PFSK-1 (cell line): ENCODE results near the gene THRSP.

Source experiments
- FOXP2 ChIP-seq: optimal IDR thresholded peaks from 2 replicates; pipeline ENCODE3; 2011; ENCODE audit warnings: borderline replicate concordance, control low read depth, inconsistent platforms; ENCODE audit not compliant: insufficient read depth; ENCODE audit errors: extremely low read length, extremely low read depth
- POLR2AphosphoS5 ChIP-seq: IDR thresholded peaks from 2 replicates; pipeline ENCODE4 v1.6.1; 2012; ENCODE audit warnings: low read depth, mild to moderate bottlenecking, control low read depth, low read length, moderate library complexity
- SIN3A ChIP-seq: IDR thresholded peaks from 2 replicates; pipeline ENCODE4 v1.6.1; 2012; ENCODE audit warnings: mild to moderate bottlenecking, low read length, moderate library complexity, borderline replicate concordance; ENCODE audit not compliant: insufficient read depth
- TAF1 ChIP-seq: IDR thresholded peaks from 2 replicates; pipeline ENCODE4 v1.6.1; 2012; ENCODE audit warnings: low read length, control low read depth, borderline replicate concordance; ENCODE audit not compliant: insufficient read depth
- TF ChIP-seq, protein P1 (sequence below), 2 experiments: IDR thresholded peaks; 2 replicates each; pipeline versions ENCODE4 v1.6.1 to v1.8.0; 2011 to 2012; ENCODE audit warnings: low read depth in 2 of 2, low read length in 2 of 2, control low read depth in 1 of 2, inconsistent platforms in 1 of 2, mild to moderate bottlenecking in 1 of 2, moderate library complexity in 1 of 2; ENCODE audit not compliant: insufficient read depth in 1 of 2

Gene THRSP

DNA sequence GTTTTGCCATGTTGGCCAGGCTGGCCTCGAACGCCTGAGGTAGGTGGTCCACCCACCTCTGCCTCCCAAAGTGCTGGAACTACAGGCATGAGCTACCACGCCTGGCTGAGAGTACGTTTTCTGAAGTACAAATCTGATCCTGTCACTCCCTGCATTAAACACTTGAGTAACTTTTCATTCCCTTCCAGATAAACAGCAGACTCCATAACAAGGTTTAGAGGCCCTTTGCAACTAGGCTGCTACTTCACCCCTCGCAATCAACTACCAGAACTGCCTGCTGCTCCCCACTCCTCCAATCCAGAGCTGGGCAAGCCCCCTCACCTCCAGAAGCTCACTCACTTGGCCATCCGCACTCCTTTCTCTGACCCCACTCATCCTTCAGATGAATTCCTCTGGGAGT, 42.0 kb upstream of the THRSP start:
- TF ChIP-seq TAF1 (no peak), FOXP2 (no peak), POLR2AphosphoS5 (no peak), SIN3A (no peak)
- TF ChIP-seq, protein P1, sequence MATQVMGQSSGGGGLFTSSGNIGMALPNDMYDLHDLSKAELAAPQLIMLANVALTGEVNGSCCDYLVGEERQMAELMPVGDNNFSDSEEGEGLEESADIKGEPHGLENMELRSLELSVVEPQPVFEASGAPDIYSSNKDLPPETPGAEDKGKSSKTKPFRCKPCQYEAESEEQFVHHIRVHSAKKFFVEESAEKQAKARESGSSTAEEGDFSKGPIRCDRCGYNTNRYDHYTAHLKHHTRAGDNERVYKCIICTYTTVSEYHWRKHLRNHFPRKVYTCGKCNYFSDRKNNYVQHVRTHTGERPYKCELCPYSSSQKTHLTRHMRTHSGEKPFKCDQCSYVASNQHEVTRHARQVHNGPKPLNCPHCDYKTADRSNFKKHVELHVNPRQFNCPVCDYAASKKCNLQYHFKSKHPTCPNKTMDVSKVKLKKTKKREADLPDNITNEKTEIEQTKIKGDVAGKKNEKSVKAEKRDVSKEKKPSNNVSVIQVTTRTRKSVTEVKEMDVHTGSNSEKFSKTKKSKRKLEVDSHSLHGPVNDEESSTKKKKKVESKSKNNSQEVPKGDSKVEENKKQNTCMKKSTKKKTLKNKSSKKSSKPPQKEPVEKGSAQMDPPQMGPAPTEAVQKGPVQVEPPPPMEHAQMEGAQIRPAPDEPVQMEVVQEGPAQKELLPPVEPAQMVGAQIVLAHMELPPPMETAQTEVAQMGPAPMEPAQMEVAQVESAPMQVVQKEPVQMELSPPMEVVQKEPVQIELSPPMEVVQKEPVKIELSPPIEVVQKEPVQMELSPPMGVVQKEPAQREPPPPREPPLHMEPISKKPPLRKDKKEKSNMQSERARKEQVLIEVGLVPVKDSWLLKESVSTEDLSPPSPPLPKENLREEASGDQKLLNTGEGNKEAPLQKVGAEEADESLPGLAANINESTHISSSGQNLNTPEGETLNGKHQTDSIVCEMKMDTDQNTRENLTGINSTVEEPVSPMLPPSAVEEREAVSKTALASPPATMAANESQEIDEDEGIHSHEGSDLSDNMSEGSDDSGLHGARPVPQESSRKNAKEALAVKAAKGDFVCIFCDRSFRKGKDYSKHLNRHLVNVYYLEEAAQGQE (IDR thresholded peaks at IDR 0.05; ENCODE audit: insufficient read depth in 1 of 2, low read depth in 2 of 2, low read length in 2 of 2) = no peak

DNA sequence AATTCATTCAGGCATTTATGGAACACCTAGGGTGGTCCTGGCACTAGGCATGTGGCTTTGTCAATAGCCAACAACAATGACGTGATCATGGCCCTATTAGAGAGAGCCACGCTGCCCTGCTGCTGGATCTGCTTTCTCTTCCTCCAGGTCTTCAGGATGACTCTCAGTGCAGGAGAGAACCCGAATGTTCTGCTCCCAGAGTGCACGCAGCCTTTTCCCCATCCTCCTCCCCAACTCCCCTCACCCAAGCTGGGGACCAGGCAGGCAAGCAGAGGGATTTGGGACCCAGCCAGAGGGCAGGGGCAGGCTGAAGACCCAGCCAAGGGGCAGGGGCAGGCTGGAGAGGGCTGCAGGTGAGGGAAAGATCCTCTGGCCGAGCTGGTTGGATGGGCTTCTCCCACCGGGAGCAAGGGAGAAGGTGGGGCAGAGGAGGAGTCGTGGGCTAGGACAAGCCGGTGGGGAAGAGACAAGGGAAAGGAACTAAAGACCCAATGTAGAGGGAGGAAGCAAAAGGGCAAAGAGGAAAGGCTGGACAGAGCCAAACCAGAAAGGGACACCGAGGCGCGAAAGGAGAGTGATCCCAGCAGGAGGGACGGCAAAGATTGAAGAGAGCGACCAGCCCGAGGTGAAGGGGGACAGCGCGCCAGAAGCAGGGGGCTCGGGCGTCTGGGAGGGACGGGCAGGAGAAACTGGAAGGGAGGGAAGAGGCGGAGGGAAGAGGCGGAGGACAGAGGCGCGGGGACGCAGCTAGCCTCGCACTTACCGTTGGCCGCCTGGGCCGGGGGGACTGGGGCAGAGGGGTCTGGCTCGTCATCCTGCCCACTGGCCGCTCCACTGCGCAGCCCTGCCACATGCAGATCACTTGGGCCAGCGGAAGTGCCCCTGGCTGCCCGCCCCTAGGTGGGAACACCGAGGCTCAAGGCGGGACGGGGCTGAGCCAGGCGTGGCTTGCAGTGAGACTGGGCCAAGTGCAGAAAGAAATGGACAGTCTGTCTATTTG, 41.0 kb upstream of the THRSP start, which contains the start of gene KCTD14:
Gene KCTD14 (minus strand): TSS at position 880 of the 1,000 bp plus-strand sequence. CDS start 27 bp downstream, at position 853.
- TF ChIP-seq, protein P1 (IDR thresholded peaks at IDR 0.05; ENCODE audit: insufficient read depth in 1 of 2, low read depth in 2 of 2, low read length in 2 of 2) = no peak
- no peak for TF ChIP-seq FOXP2
- no peak for TF ChIP-seq SIN3A
- no peak for TF ChIP-seq POLR2AphosphoS5
- TF ChIP-seq TAF1 = no peak

DNA sequence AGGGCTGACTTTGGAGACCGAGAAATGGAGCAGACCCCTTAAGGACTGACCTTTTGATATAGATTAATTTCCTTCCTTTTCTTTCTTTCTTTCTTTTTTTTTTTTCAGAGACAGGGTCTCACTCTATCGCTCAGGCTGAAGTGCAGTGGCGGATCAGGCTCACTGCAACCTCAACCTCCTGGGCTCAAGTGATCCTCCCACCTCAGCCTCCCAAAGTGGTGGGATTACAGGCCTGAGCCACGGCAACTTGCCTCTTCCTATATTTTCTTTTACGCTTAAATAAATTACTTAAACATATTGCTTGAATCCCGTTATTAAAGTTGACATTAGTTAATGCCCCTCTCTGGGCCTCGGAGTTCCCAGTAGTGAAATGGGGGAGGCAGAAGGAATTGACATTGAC, 40.2 kb upstream of the THRSP start:
- TF ChIP-seq, protein P1 (IDR thresholded peaks at IDR 0.05; ENCODE audit: insufficient read depth in 1 of 2, low read depth in 2 of 2, low read length in 2 of 2) = no peak
- TF ChIP-seq SIN3A (no peak), POLR2AphosphoS5 (no peak), TAF1 (no peak)

DNA sequence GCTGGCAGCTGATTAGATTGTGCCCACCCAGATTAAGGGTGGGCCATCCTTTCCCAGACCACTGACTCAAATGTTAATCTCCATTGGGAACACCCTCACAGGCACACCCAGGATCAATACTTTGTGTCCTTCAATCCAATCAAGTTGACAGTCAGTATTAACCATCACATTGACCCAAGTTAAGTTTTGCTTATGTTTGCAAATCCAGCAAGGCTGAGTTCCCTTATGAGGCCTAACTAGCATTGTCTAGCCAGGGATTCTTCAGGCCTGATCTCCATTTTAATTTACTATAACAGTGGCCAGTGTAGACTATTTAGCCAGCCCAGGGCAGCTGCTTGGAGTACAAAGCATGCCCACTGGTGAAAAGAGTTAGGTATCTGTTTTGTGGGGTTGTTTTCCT, 38.3 kb upstream of the THRSP start:
- no peak for TF ChIP-seq TAF1
- TF ChIP-seq, protein P1 (IDR thresholded peaks at IDR 0.05; ENCODE audit: insufficient read depth in 1 of 2, low read depth in 2 of 2, low read length in 2 of 2) = no peak
- TF ChIP-seq SIN3A = no peak
- TF ChIP-seq POLR2AphosphoS5 = no peak
- TF ChIP-seq FOXP2 = no peak
